ENCODE measurements around the gene SNHG17. TPM values are rescaled to one million over a fixed set of nuclear protein-coding genes. Genes with fewer than 3 reads are reported as not detected.

Gene SNHG17
- total and polyA plus RNA-seq, 9 of the 15 experiments (the other 6 are each of a cell fraction or from before 2014, with no cell fraction given) = 29.8 to 106 (median 57.7) TPM

- no peak for TF ChIP-seq TSHZ1 (CRISPR knock-in tag; IDR thresholded peaks at IDR 0.05)
- TF ChIP-seq CGGBP1 (CRISPR knock-in tag; IDR thresholded peaks at IDR 0.05) = no peak
- TF ChIP-seq ZNF609 (CRISPR knock-in tag; IDR thresholded peaks at IDR 0.05; ENCODE audit: borderline replicate concordance) = no peak
- no peak for TF ChIP-seq ZNF133 (CRISPR knock-in tag; IDR thresholded peaks at IDR 0.05)
- 0 out of 2 replicates have a peak, but pooled peaks have one; percentile 5 for TF ChIP-seq JUND (IDR thresholded peaks at IDR 0.05; ENCODE audit: borderline replicate concordance, low read depth, low read length)
- peak; percentile 27; the same call in 1 of the 3 replicates for TF ChIP-seq JUND (tag; IDR thresholded peaks at IDR 0.05; ENCODE audit: borderline replicate concordance, low read depth, low read length)
- TF ChIP-seq KLF16 (IDR thresholded peaks at IDR 0.05) = 0 out of 2 replicates have a peak, but pooled peaks have one; percentile 10
- 0 out of 2 replicates have a peak, but pooled peaks have one; percentile 24 for TF ChIP-seq FOSL1 (tag; conservative IDR thresholded peaks at IDR 0.05)
- no peak for TF ChIP-seq NCOR1 (IDR thresholded peaks at IDR 0.05)
- no peak for TF ChIP-seq NFYB (IDR thresholded peaks at IDR 0.05; ENCODE audit: extremely low read depth, insufficient read length)
- TF ChIP-seq ELK3 (CRISPR knock-in tag; IDR thresholded peaks at IDR 0.05) = no peak
- TF ChIP-seq CBFA2T3 (IDR thresholded peaks at IDR 0.05) = peak; percentile 46
- TF ChIP-seq SMAD4 (CRISPR knock-in tag; conservative IDR thresholded peaks at IDR 0.05) = peak; percentile 49; the same call in 1 of the 2 replicates
- TF ChIP-seq KLF1 (tag; IDR thresholded peaks at IDR 0.05) = peak; percentile 26; the same call in 1 of the 2 replicates
- no peak for TF ChIP-seq ZNF449 (CRISPR knock-in tag; IDR thresholded peaks at IDR 0.05)
Measured at GRCh38 chr20:38373231-38373867, 61.8 kb downstream of the SNHG17 start (continued).

Data from K562 (cell line).